SU-DHL-6 (cell line): ENCODE data around the gene DIP2C.

Experiments
- H2AFZ ChIP-seq: fragments of 200-600 bp; sonication (generic); 2 replicates; pipeline ENCODE4 v1.6.1; 2014; ENCODE audit warnings: low read depth, mild to moderate bottlenecking, moderate library complexity, mixed read lengths, antibody characterized with exemption, low read length; ENCODE audit not compliant: severe bottlenecking
- H3F3A ChIP-seq: fragments of 200-600 bp; shearing (Covaris generic); 2 replicates; pipeline ENCODE4 v1.6.0; 2016; ENCODE audit warnings: antibody characterized with exemption, mild to moderate bottlenecking; ENCODE audit not compliant: insufficient read depth
- H3K27ac ChIP-seq: fragments of 200-600 bp; sonication (generic); 2 replicates; pipeline ENCODE4 v1.5.1; 2016; ENCODE audit warnings: low read depth, mild to moderate bottlenecking, low read length, moderate library complexity, mixed read lengths
- H3K27me3 ChIP-seq: fragments of 200-600 bp; sonication (generic), shearing (Covaris generic); 2 replicates; pipeline ENCODE4 v1.6.0; 2014; ENCODE audit warnings: mild to moderate bottlenecking, low read length
- H3K36me3 ChIP-seq: fragments of 200-600 bp; sonication (generic); 2 replicates; pipeline ENCODE4 v1.6.1; 2014; ENCODE audit warnings: mild to moderate bottlenecking, low read length, mixed read lengths
- H3K4me2 ChIP-seq: fragments of 300-600, 200-600 bp; shearing (Covaris generic), sonication (generic); 2 replicates; pipeline ENCODE4 v1.6.0; 2014; ENCODE audit warnings: low read length, low read depth, mild to moderate bottlenecking; ENCODE audit not compliant: poor library complexity, severe bottlenecking
- H3K4me3 ChIP-seq: fragments of 200-600 bp; sonication (generic); 2 replicates; pipeline ENCODE4 v1.5.1; 2014; ENCODE audit warnings: antibody characterized with exemption, low read length, mild to moderate bottlenecking, mixed read lengths; ENCODE audit not compliant: insufficient read depth, poor library complexity, severe bottlenecking
- H3K79me2 ChIP-seq: fragments of 200-600 bp; sonication (generic); 2 replicates; pipeline ENCODE4 v1.6.1; 2014; ENCODE audit warnings: mild to moderate bottlenecking, low read length, moderate library complexity; ENCODE audit not compliant: insufficient read depth
- H3K9ac ChIP-seq: fragments of 200-600 bp; sonication (generic); 2 replicates; pipeline ENCODE4 v1.7.0; 2014; ENCODE audit warnings: mild to moderate bottlenecking, low read length
- H3K9me2 ChIP-seq: fragments of 200-600 bp; sonication (generic); replicated peaks from 2 replicates; pipeline ENCODE4 v1.6.1; 2014; ENCODE audit warnings: low read length; ENCODE audit not compliant: insufficient read depth
- H3K9me3 ChIP-seq: fragments of 200-600 bp; sonication (generic); 2 replicates; pipeline ENCODE4 v1.6.1; 2014; ENCODE audit warnings: low read length, mixed read lengths; ENCODE audit not compliant: insufficient read depth
- H4K20me1 ChIP-seq: fragments of 200-600 bp; sonication (generic); 2 replicates; pipeline ENCODE4 v1.6.1; 2014; ENCODE audit warnings: low read depth, mild to moderate bottlenecking, antibody characterized with exemption, low read length, moderate library complexity, mixed read lengths
- CTCF ChIP-seq: fragments of 200-600 bp; sonication (generic); IDR thresholded peaks from one replicate; pipeline ENCODE4 v1.5.1; 2017; ENCODE audit warnings: antibody characterized with exemption, mild to moderate bottlenecking, low read length, moderate library complexity; ENCODE audit not compliant: insufficient read depth, poor library complexity, severe bottlenecking
- EZH2phosphoT487 ChIP-seq: fragments of 200-600 bp; sonication (generic), shearing (Covaris generic); conservative IDR thresholded peaks from 2 replicates; pipeline ENCODE4 v1.6.1; 2018; ENCODE audit warnings: mild to moderate bottlenecking, antibody characterized with exemption, low read length, moderate library complexity, mixed read lengths

Gene DIP2C

DNA sequence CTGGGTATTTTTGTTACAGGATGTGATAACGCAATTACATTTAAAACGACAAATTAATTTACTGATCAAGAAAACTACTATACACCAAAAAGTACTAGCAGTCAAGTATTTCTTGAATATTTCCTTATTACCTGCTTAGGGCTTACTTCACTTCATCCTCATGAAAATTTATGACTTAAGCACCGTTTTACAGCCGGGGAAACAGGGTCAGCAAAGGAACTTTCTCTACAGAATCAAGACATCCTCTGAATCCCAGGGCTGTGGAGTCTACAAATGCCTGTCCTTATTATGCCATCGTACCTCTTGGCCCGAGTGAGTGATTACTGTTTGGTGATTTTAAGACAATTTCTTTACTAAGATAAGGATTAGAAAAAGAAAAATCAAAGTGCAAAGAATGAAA, 305.9 kb downstream of the DIP2C start:
- no peaks in the 10 kb centered on the region for H3K36me3 ChIP-seq
- no peak overlapping the region for H3K9ac ChIP-seq
- no peaks in the 10 kb centered on the region for H3K27me3 ChIP-seq
- no peaks in the 10 kb centered on the region for H3K79me2 ChIP-seq
- no peaks in the 10 kb centered on the region for H3K9me3 ChIP-seq
- TF ChIP-seq EZH2phosphoT487 = no peak
- no peaks in the 10 kb centered on the region for H3K9me2 ChIP-seq
- no peak overlapping the region for H3K4me3 ChIP-seq
- no peak overlapping the region for H3K4me2 ChIP-seq
- H3K27ac ChIP-seq = no peak overlapping the region
- no peaks in the 10 kb centered on the region for H4K20me1 ChIP-seq
- H2AFZ ChIP-seq = no peak overlapping the region
- no peaks in the 10 kb centered on the region for H3F3A ChIP-seq

GRCh38 chr10:381805-382204, 307.7 kb downstream of the DIP2C start:
- Histone ChIP-seq H4K20me1 (no peaks in the 10 kb centered on the region), H3F3A (no peaks in the 10 kb centered on the region), H3K9me2 (no peaks in the 10 kb centered on the region), H3K4me3 (no peak overlapping the region), H3K36me3 (no peaks in the 10 kb centered on the region), H3K4me2 (no peak overlapping the region), H3K79me2 (no peaks in the 10 kb centered on the region), H3K9me3 (no peaks in the 10 kb centered on the region), H3K9ac (no peak overlapping the region), H3K27me3 (no peaks in the 10 kb centered on the region), H3K27ac (no peak overlapping the region), H2AFZ (no peak overlapping the region)
- TF ChIP-seq EZH2phosphoT487 (no peak), CTCF (no peak)

GRCh38 chr10:381346-381745, 308.1 kb downstream of the DIP2C start:
- Histone ChIP-seq H3K79me2 (no peaks in the 10 kb centered on the region), H3K9me2 (no peaks in the 10 kb centered on the region), H3K9me3 (no peaks in the 10 kb centered on the region), H3K9ac (no peak overlapping the region), H3K27me3 (no peaks in the 10 kb centered on the region), H3K4me2 (no peak overlapping the region), H3K27ac (no peak overlapping the region), H2AFZ (no peak overlapping the region), H3K4me3 (no peak overlapping the region), H4K20me1 (no peaks in the 10 kb centered on the region), H3K36me3 (no peaks in the 10 kb centered on the region), H3F3A (no peaks in the 10 kb centered on the region)
- TF ChIP-seq CTCF (no peak), EZH2phosphoT487 (no peak)

DNA sequence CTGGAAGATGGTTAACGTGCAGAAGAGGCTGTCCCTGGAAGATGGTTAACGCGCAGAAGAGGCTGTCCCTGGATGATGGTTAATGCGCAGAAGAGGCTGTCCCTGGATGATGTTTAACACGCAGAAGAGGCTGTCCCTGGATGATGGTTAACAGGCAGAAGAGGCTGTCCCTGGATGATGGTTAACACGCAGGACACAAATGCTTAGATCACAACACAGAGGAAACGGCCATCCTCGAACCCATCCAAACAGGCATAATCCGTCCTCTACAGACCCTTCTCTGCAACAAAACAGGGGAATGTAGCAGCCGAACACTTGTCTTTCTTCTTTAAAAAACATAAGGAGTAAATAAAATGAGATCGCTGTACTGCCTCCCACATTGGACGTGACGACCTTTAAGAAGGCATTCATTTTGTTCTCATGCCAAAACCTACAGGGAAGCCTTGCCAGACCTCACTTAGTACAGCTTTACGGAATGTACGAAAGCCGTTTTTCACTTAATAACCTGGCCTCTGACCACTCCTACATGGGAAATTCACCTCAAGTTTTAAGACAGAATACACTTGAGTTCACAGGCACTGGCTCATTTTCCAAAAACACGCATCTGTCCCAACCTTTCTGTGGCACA, 309.0 kb downstream of the DIP2C start:
- Histone ChIP-seq H3K4me2 (no peak overlapping the region), H3K27ac (no peak overlapping the region), H3K79me2 (no peaks in the 10 kb centered on the region), H3K9ac (no peak overlapping the region), H2AFZ (no peak overlapping the region), H3K4me3 (no peak overlapping the region), H3F3A (no peaks in the 10 kb centered on the region), H3K36me3 (no peaks in the 10 kb centered on the region), H3K9me2 (no peaks in the 10 kb centered on the region), H4K20me1 (no peaks in the 10 kb centered on the region), H3K27me3 (no peaks in the 10 kb centered on the region), H3K9me3 (no peaks in the 10 kb centered on the region)
- TF ChIP-seq CTCF = no peak
- no peak for TF ChIP-seq EZH2phosphoT487
